ENCODE results near the gene ATOSB.

DNA sequence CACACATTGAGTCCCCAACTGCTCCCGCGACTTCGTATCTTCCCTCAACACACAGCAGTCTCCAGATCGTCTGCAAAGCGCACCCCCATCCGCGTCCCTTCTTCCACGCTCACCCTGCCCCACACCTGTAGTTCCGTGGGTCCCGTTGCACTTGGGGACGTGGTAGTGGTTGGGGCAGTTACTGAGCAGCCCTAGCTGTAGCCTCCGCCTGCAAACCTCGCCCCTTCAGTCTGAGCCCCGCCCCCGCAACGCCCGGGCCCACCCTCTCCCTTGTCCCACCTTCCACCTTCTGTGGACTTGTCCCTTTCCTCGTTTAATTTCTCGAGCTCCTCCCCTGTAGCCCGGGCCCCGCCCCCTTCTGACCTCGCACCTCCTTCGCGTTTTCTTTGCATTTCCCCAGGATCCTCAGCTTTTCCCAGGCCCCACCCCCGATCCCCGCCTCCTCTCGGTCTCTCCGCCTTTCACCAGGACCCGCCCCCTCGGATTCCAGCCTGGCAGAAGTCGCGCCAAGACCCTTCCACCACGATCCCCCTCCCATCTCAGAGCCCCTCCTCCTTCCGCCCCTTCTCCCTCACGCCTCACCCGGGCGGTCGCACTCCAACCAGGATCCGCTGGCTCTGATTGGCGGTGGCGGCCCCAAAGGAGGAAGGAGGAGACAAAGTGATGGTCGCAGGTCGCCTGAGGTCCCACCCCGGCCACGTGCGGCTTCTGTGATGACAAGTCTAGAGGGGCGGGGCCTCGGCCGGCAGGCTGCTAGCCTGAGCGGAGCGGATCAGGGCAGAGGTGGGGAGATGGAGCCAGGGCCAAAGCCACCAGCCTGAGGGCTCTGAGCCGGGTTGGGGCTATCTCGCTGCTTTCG, at the start of gene ATOSB:
- TF ChIP-seq POLR2A (IDR thresholded peaks at IDR 0.05) = no peak
- TF ChIP-seq POLR2AphosphoS5 (IDR thresholded peaks at IDR 0.05) = peak; percentile 4 to 73 (median 42)
- no peak for TF ChIP-seq CTCF (IDR thresholded peaks at IDR 0.05)

Data from stomach (tissue), 4 donors.